OCI-LY7 (cell line): Measurements from ENCODE around the gene STAT5A. TPM values are rescaled to one million over a fixed set of nuclear protein-coding genes. Genes with fewer than 3 reads are reported as not detected.

Experiments
- BruUV-seq: library from RNA; stranded (reverse); fragments of 400-500 nt; replicated peaks from 2 replicates; lab custom pipeline; 2021; lab: Mats Ljungman, UMichigan
- CTCF ChIA-PET: fragments of 300-600 bp; sonication (Branson Sonifier 250); formaldehyde crosslinking; loops from one replicate; lab custom pipeline; 2022; ENCODE audit warnings: antibody characterized with exemption; ENCODE audit not compliant: unreplicated experiment; lab: Charles Lee
- POLR2A ChIA-PET: fragments of 300-600 bp; sonication (Branson Sonifier 250); formaldehyde crosslinking; loops from one replicate; lab custom pipeline; 2022; ENCODE audit warnings: antibody characterized with exemption; lab: Charles Lee
- DNase-seq: peaks from one replicate; pipeline ENCODE4 v3.0.0-alpha.2; 2015; ENCODE audit warnings: low spot score
- H2AFZ ChIP-seq: fragments of 200-600 bp; sonication (generic), shearing (Covaris generic); 2 replicates; pipeline ENCODE4 v1.6.1; 2014; ENCODE audit warnings: mild to moderate bottlenecking, antibody characterized with exemption, low read length, moderate library complexity
- H3K27ac ChIP-seq: fragments of 200-600 bp; sonication (generic); 2 replicates; pipeline ENCODE4 v1.5.1; 2014; ENCODE audit warnings: mixed run types, low read depth, mild to moderate bottlenecking, moderate library complexity, low read length, inconsistent platforms; ENCODE audit not compliant: poor library complexity, severe bottlenecking
- H3K36me3 ChIP-seq: fragments of 200-600 bp; sonication (generic); 2 replicates; pipeline ENCODE4 v1.6.1; 2014; ENCODE audit warnings: mild to moderate bottlenecking, antibody characterized with exemption, low read length, moderate library complexity, mixed read lengths; ENCODE audit not compliant: insufficient read depth
- H3K4me1 ChIP-seq: fragments of 200-600 bp; sonication (generic); 2 replicates; pipeline ENCODE4 v1.5.1; 2014; ENCODE audit warnings: mild to moderate bottlenecking, low read length; ENCODE audit not compliant: insufficient read depth, poor library complexity, severe bottlenecking
- H3K4me2 ChIP-seq: fragments of 200-600 bp; sonication (generic); 2 replicates; pipeline ENCODE4 v1.6.1; 2014; ENCODE audit warnings: mild to moderate bottlenecking, low read length
- H3K4me3 ChIP-seq: fragments of 200-600 bp; sonication (generic); 2 replicates; pipeline ENCODE4 v1.5.1; 2014; ENCODE audit warnings: mild to moderate bottlenecking, low read depth, low read length; ENCODE audit not compliant: poor library complexity, severe bottlenecking
- H3K79me2 ChIP-seq: fragments of 200-600 bp; sonication (generic); 2 replicates; pipeline ENCODE4 v1.6.1; 2016; ENCODE audit warnings: low read depth, mild to moderate bottlenecking, low read length, moderate library complexity, mixed read lengths; ENCODE audit not compliant: insufficient read depth
- H3K9me2 ChIP-seq: fragments of 200-600 bp; sonication (generic); 2 replicates; pipeline ENCODE4 v1.6.1; 2016; ENCODE audit warnings: mild to moderate bottlenecking, low read length, mixed read lengths; ENCODE audit not compliant: insufficient read depth
- H3K9me3 ChIP-seq: fragments of 200-600 bp; sonication (generic); 2 replicates; pipeline ENCODE4 v1.6.1; 2014; ENCODE audit warnings: mild to moderate bottlenecking, mixed run types, low read length, mixed read lengths
- H4K20me1 ChIP-seq: fragments of 200-600 bp; sonication (generic); 2 replicates; pipeline ENCODE4 v1.6.1; 2014; ENCODE audit warnings: mild to moderate bottlenecking, antibody characterized with exemption, low read length, moderate library complexity, mixed read lengths; ENCODE audit not compliant: insufficient read depth
- CTCF ChIP-seq: fragments of 200-600 bp; sonication (generic); conservative IDR thresholded peaks from 2 replicates; pipeline ENCODE4 v1.5.1; 2014; ENCODE audit warnings: mild to moderate bottlenecking, antibody characterized with exemption, low read length, moderate library complexity, mixed read lengths
- EZH2phosphoT487 ChIP-seq: fragments of 200-600 bp; sonication (generic); IDR thresholded peaks from 2 replicates; pipeline ENCODE4 v1.6.1; 2018; ENCODE audit warnings: low read depth, borderline replicate concordance, mild to moderate bottlenecking, mixed run types, antibody characterized with exemption, low read length, moderate library complexity, mixed read lengths
- intact Hi-C: fragments of 100-400 bp; cut with micrococcal nuclease; formaldehyde crosslinking; loops from one replicate; pipeline ENCODE4 v1.10.0; 2022; ENCODE audit not compliant: unreplicated experiment
- total RNA-seq, 2 experiments: library from RNA; depleted of rRNA in 1 of 2; stranded (reverse); fragments of >200 nt in 1 of 2; shearing (Covaris generic) in 1 of 2; gene quantifications; 2 replicates each; pipeline ENCODE4 v1.2.3, GENCODE V29; 2014 to 2022

STAT5A gene
- total RNA-seq, 2 experiments from 2014 or later, result 1.9 to 7.9 TPM

GRCh38 chr17:42337442-42337841 is 49.1 kb downstream of the STAT5A start:
- DNase-seq, result no peak
- Histone ChIP-seq H3K4me3 (no peak overlapping the region), H3K36me3 (peaks cover 47% of the 10 kb centered on the region; the same call in 1 of the 2 replicates), H4K20me1 (no peaks in the 10 kb centered on the region), H3K9me2 (no peaks in the 10 kb centered on the region), H3K9me3 (no peaks in the 10 kb centered on the region), H3K79me2 (no peaks in the 10 kb centered on the region), H3K4me2 (no peak overlapping the region), H2AFZ (no peak overlapping the region), H3K4me1 (no peaks in the 10 kb centered on the region), H3K27ac (no peak overlapping the region)
- BruUV-seq, result no TSS peak
- intact Hi-C loops, result no loop called here
- TF ChIP-seq CTCF, result no peak
- no peak for TF ChIP-seq EZH2phosphoT487
- ChIA-PET CTCF (no interaction called here), POLR2A (no interaction called here)

- Histone ChIP-seq H4K20me1 (no peaks in the 10 kb centered on the region), H3K4me1 (no peaks in the 10 kb centered on the region), H2AFZ (no peak overlapping the region), H3K9me2 (no peaks in the 10 kb centered on the region), H3K4me3 (no peak overlapping the region), H3K27ac (no peak overlapping the region), H3K79me2 (no peaks in the 10 kb centered on the region), H3K4me2 (no peak overlapping the region), H3K9me3 (no peaks in the 10 kb centered on the region), H3K36me3 (peaks cover 42% of the 10 kb centered on the region; the same call in 1 of the 2 replicates)
- ChIA-PET POLR2A (no interaction called here), CTCF (no interaction called here)
- BruUV-seq, result no TSS peak
- TF ChIP-seq EZH2phosphoT487, result no peak
- no peak for TF ChIP-seq CTCF
- intact Hi-C loops, result no loop called here
- no peak for DNase-seq
Measured at GRCh38 chr17:42338427-42338985, 50.2 kb downstream of the STAT5A start.

GRCh38 chr17:42339221-42339620 is 50.9 kb downstream of the STAT5A start:
- Histone ChIP-seq H3K4me2 (no peak overlapping the region), H3K79me2 (no peaks in the 10 kb centered on the region), H4K20me1 (no peaks in the 10 kb centered on the region), H3K27ac (no peak overlapping the region), H2AFZ (no peak overlapping the region), H3K4me1 (no peaks in the 10 kb centered on the region), H3K36me3 (peaks cover 42% of the 10 kb centered on the region), H3K4me3 (no peak overlapping the region), H3K9me2 (no peaks in the 10 kb centered on the region), H3K9me3 (no peaks in the 10 kb centered on the region)
- BruUV-seq, result no TSS peak
- CTCF ChIA-PET, result no interaction called here
- no peak for DNase-seq
- intact Hi-C loops, result no loop called here
- TF ChIP-seq EZH2phosphoT487 (no peak), CTCF (no peak)
- POLR2A ChIA-PET, result no interaction called here
